Measurements from ENCODE around the gene AUH.

AUH gene

GRCh38 chr9:91243029-91243428, 118.7 kb downstream of the AUH start:
- no peak for DNase-seq

GRCh38 chr9:91241909-91242308, 119.8 kb downstream of the AUH start:
- no peak for DNase-seq

- DNase-seq: no peak
Observed at GRCh38 chr9:91240596-91241165, 121.0 kb downstream of the AUH start.

- no peak for DNase-seq
Observed at GRCh38 chr9:91239367-91240111, 122.2 kb downstream of the AUH start.

GRCh38 chr9:91234523-91234922, 127.2 kb downstream of the AUH start:
- DNase-seq: no peak

GRCh38 chr9:91231619-91232018, 130.1 kb downstream of the AUH start:
- no peak for DNase-seq

GRCh38 chr9:91223000-91223399, 138.7 kb downstream of the AUH start:
- no peak for DNase-seq

- no peak for DNase-seq
Observed at GRCh38 chr9:91222457-91222856, 139.3 kb downstream of the AUH start.

GRCh38 chr9:91221332-91221731, 140.4 kb downstream of the AUH start:
- DNase-seq: no peak

GRCh38 chr9:91220491-91221135, 141.1 kb downstream of the AUH start:
- no peak for DNase-seq

- DNase-seq: no peak
Observed at GRCh38 chr9:91220021-91220420, 141.7 kb downstream of the AUH start.

- DNase-seq: no peak
Observed at GRCh38 chr9:91219557-91219956, 142.2 kb downstream of the AUH start.

GRCh38 chr9:91217388-91217787, 144.3 kb downstream of the AUH start:
- no peak for DNase-seq

- DNase-seq: no peak
Observed at GRCh38 chr9:91214867-91215266, 146.9 kb downstream of the AUH start.

- DNase-seq: no peak
Observed at GRCh38 chr9:91214086-91214485, 147.6 kb downstream of the AUH start.

GRCh38 chr9:91212596-91213243, 149.0 kb downstream of the AUH start:
- DNase-seq: no peak

GRCh38 chr9:91211919-91212318, 149.8 kb downstream of the AUH start:
- peak; percentile 67 for DNase-seq

- DNase-seq: no peak
Observed at GRCh38 chr9:91211414-91211813, 150.3 kb downstream of the AUH start.

- no peak for DNase-seq
Observed at GRCh38 chr9:91210318-91210717, 151.4 kb downstream of the AUH start.

- no peak for DNase-seq
Observed at GRCh38 chr9:91208837-91209236, 152.9 kb downstream of the AUH start.

- no peak for DNase-seq
Observed at GRCh38 chr9:91208419-91208745, 153.3 kb downstream of the AUH start.

GRCh38 chr9:91207729-91208418, 153.8 kb downstream of the AUH start:
- DNase-seq: no peak

- DNase-seq: no peak
Observed at GRCh38 chr9:91207397-91207728, 154.4 kb downstream of the AUH start.

GRCh38 chr9:91206806-91207205, 154.9 kb downstream of the AUH start:
- no peak for DNase-seq

Data from stimulated activated CD8-positive, alpha-beta memory T cell treated with anti-CD3 and anti-CD28 coated beads, Interleukin-4, amount 100 ng/mL, for 48 hours (primary cell).